Activated B cell treated with CpG ODN at 0.5 μM for 24 hours (primary cell): ENCODE data around the gene PDHA2. TPM values are rescaled to one million over a fixed set of nuclear protein-coding genes. Genes with fewer than 3 reads are reported as not detected.
"Not testable (repeated sequence)": the region's sequence is repeated elsewhere in the genome, so short reads cannot be mapped to it uniquely, and the experiment has no call there.

Source experiments
- ATAC-seq: fragments of 200-7000 bp; cut with Tn5 transposase; one replicate; pipeline ENCODE4 v1.10.0; 2021; ENCODE audit warnings: low read depth, mild to moderate bottlenecking, moderate library complexity
- CTCF ChIA-PET: fragments of 350-600 bp; sonication (Branson Sonifier 250); formaldehyde crosslinking; loops from one replicate; lab custom pipeline; 2021; ENCODE audit warnings: antibody characterized with exemption; lab: Charles Lee
- POLR2A ChIA-PET: fragments of 350-600 bp; sonication (Branson Sonifier 250); formaldehyde crosslinking; loops from one replicate; lab custom pipeline; 2021; ENCODE audit warnings: antibody characterized with exemption; lab: Charles Lee
- DNase-seq: peaks from one replicate; pipeline ENCODE4 v3.0.0; 2022
- H3K27ac Mint-ChIP-seq: one replicate; pipeline ENCODE4 v1.8.0; 2020; ENCODE audit warnings: mixed read lengths
- H3K27me3 Mint-ChIP-seq: one replicate; pipeline ENCODE4 v1.8.0; 2021; ENCODE audit warnings: mixed read lengths
- H3K36me3 Mint-ChIP-seq: one replicate; pipeline ENCODE4 v1.8.0; 2021; ENCODE audit warnings: low read depth, mixed read lengths
- H3K4me1 Mint-ChIP-seq: one replicate; pipeline ENCODE4 v1.8.0; 2021; ENCODE audit warnings: mixed read lengths
- H3K4me3 Mint-ChIP-seq: one replicate; pipeline ENCODE4 v1.8.0; 2020; ENCODE audit warnings: mild to moderate bottlenecking, mixed read lengths
- H3K9me3 Mint-ChIP-seq: one replicate; pipeline ENCODE4 v1.8.0; 2020; ENCODE audit warnings: mixed read lengths
- intact Hi-C: fragments of 100-400 bp; cut with micrococcal nuclease; formaldehyde crosslinking; loops from one replicate; pipeline ENCODE4 v1.15.1; 2024
- total RNA-seq: library from RNA; stranded (reverse); gene quantifications from 2 replicates; pipeline ENCODE4 v1.2.3, GENCODE V29; 2022
- TF ChIP-seq, protein P1 (sequence below): fragments of 200-600 bp; IDR thresholded peaks from one replicate; pipeline ENCODE4 v1.8.0; 2022; ENCODE audit warnings: antibody characterized with exemption, mild to moderate bottlenecking

Gene PDHA2
- total RNA-seq, 1 donor from 2014 or later: not detected

DNA sequence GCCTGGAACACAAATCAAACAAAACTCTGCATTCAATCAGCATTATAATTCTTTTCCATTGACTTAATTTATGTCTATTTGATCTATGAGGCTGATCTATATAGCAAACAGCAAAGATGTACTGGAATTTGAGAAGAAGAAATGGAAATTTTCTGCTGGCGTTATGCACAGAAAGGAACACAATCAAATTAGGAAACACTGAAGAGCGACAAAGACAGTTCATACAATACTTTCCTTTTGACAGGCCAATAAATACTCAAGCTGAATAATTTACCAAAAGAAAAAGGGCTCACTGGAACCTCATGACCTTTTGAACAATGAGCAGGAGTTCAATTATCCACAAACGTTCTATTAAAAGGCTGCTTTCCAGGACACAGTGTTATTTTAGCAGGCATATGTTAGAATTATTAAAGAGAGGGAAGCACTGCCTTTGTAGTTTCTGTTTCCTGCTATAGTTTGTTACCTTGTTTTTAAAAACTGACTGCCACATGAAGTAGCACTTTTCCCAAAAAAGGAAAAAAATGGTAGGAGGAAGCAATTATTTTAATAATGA is 8.1 kb downstream of the PDHA2 start:
- intact Hi-C loops: no loop called here
- Mint-ChIP-seq H3K4me1 (no peaks in the 10 kb centered on the region), H3K27me3 (no peaks in the 10 kb centered on the region), H3K27ac (no peak overlapping the region), H3K4me3 (no peak overlapping the region), H3K36me3 (no peaks in the 10 kb centered on the region), H3K9me3 (peaks cover 3% of the 10 kb centered on the region)
- ChIA-PET CTCF (no interaction called here), POLR2A (no interaction called here)
- TF ChIP-seq, protein P1, sequence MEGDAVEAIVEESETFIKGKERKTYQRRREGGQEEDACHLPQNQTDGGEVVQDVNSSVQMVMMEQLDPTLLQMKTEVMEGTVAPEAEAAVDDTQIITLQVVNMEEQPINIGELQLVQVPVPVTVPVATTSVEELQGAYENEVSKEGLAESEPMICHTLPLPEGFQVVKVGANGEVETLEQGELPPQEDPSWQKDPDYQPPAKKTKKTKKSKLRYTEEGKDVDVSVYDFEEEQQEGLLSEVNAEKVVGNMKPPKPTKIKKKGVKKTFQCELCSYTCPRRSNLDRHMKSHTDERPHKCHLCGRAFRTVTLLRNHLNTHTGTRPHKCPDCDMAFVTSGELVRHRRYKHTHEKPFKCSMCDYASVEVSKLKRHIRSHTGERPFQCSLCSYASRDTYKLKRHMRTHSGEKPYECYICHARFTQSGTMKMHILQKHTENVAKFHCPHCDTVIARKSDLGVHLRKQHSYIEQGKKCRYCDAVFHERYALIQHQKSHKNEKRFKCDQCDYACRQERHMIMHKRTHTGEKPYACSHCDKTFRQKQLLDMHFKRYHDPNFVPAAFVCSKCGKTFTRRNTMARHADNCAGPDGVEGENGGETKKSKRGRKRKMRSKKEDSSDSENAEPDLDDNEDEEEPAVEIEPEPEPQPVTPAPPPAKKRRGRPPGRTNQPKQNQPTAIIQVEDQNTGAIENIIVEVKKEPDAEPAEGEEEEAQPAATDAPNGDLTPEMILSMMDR: no peak
- no peak for ATAC-seq
- no peak for DNase-seq

DNA sequence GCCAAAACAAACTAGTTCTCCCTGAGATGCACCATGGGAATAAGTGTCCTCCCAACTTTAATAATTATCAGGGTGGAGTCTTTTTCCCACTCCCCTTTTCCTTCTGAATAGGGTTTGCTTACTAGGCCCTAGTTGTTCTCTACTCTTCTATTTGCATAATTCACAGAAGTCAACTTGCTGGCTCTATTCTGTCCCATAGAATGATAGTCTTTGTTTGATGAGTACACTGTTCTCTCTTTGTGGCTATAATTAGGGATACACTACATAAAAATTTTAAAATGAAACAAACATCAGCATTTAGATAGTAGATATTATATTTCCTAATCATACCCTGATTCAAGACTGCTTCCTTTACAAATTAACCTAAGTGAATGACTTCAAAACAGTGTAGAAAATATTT is 10.3 kb downstream of the PDHA2 start:
- H3K27me3 Mint-ChIP-seq: no peaks in the 10 kb centered on the region
- no peak for DNase-seq
- H3K36me3 Mint-ChIP-seq: no peaks in the 10 kb centered on the region
- intact Hi-C loops: no loop called here
- POLR2A ChIA-PET: no interaction called here
- H3K4me1 Mint-ChIP-seq: no peaks in the 10 kb centered on the region
- peaks cover 3% of the 10 kb centered on the region for H3K9me3 Mint-ChIP-seq
- CTCF ChIA-PET: no interaction called here
- H3K4me3 Mint-ChIP-seq: no peak overlapping the region
- H3K27ac Mint-ChIP-seq: no peak overlapping the region
- ATAC-seq: no peak
- TF ChIP-seq, protein P1: no peak

DNA sequence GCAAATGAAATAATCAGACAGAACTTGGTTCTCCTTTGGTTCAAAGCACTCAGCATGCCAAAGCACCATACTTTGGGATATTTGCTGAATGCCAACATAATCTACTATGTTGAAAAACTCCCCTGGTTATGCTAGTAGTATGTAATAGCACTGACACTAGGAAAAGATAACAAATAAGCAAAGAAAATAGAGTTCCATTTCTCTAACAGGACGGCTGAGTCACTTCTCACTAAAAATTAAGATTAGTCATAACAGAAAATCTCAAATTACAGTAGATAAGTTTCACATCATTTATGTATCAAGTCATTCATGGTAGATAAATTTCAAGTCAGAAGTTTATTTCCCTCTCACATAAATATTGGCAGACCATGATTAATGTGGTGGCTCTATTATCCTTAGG is 17.9 kb downstream of the PDHA2 start:
- no peak for DNase-seq
- CTCF ChIA-PET: no interaction called here
- intact Hi-C loops: no loop called here
- Mint-ChIP-seq H3K36me3 (no peaks in the 10 kb centered on the region), H3K4me3 (no peak overlapping the region), H3K4me1 (no peaks in the 10 kb centered on the region), H3K9me3 (peaks cover 10% of the 10 kb centered on the region), H3K27ac (no peak overlapping the region), H3K27me3 (no peaks in the 10 kb centered on the region)
- POLR2A ChIA-PET: no interaction called here
- TF ChIP-seq, protein P1: no peak
- no peak for ATAC-seq

DNA sequence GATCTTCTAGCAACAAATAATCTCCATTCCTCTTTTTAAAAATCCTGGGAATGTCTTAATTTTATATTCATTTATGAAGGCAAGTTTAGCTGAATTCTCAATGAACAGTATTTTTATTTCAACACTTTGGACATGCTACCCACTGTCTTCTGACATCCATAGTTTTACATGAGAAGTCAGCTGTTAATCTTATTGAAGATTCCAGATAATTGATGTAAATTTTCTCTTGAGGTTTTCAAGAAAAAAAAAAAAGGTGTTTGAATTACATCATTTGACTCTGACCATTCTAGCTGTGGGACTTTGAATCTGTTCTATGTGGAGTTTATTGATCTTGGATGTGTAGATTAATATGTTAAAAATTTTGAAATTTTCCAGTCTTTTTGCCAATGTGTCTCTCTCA is 28.0 kb downstream of the PDHA2 start:
- CTCF ChIA-PET: no interaction called here
- POLR2A ChIA-PET: no interaction called here
- no peak for DNase-seq
- intact Hi-C loops: no loop called here
- ATAC-seq: no peak
- no peaks in the 10 kb centered on the region for H3K27me3 Mint-ChIP-seq
- H3K36me3 Mint-ChIP-seq: no peaks in the 10 kb centered on the region
- no peak overlapping the region for H3K27ac Mint-ChIP-seq
- peaks cover 17% of the 10 kb centered on the region for H3K9me3 Mint-ChIP-seq
- no peaks in the 10 kb centered on the region for H3K4me1 Mint-ChIP-seq
- TF ChIP-seq, protein P1: no peak
- no peak overlapping the region for H3K4me3 Mint-ChIP-seq

DNA sequence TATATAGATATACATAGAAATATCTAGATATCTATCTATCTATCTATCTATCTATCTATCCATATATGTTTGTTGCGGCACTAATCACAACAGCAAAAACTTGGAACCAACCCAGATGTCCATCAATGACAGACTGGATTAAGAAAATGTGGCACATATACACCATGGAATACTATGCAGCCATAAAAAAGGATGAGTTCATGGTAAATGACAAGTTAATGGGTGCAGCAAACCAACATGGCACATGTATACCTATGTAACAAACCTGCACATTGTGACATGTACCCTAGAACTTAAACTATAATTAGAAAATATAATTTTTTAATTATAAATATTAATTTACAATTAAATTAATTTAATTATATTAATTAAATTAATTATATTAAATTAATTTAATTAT is 29.5 kb downstream of the PDHA2 start:
- ATAC-seq, POLR2A ChIA-PET, H3K36me3 Mint-ChIP-seq, H3K27me3 Mint-ChIP-seq, H3K4me1 Mint-ChIP-seq, H3K9me3 Mint-ChIP-seq, intact Hi-C loops, H3K27ac Mint-ChIP-seq, H3K4me3 Mint-ChIP-seq, DNase-seq, CTCF ChIA-PET: not testable (repeated sequence)

DNA sequence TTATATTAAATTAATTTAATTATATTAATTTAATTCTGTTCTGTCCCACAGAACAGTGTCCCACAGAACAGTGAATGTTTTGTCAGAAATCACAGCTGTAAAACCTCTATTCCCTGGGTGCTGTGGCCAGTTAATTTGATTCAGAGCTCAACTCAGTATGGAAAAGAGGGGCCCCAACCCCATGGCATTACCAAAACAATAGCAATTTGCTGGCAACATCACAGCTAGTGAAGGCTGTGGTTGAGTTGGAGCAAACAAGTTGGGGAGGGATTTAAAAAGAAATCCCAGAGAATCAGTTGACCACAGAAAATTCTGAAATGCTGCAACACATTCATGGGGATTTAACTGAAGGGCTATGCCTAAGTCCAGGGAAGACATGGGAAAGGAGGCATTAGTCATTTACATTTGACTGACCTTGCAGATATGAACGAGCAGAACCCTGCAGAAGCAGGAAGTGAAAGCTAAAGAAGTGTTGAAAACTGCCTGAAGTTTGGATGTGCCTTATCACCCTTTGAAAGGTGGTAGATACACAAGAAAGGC is 30.1 kb downstream of the PDHA2 start:
- Mint-ChIP-seq H3K4me3 (no peak overlapping the region), H3K36me3 (no peaks in the 10 kb centered on the region), H3K4me1 (no peaks in the 10 kb centered on the region), H3K27me3 (no peaks in the 10 kb centered on the region), H3K9me3 (peaks cover 10% of the 10 kb centered on the region), H3K27ac (no peak overlapping the region)
- CTCF ChIA-PET: no interaction called here
- POLR2A ChIA-PET: no interaction called here
- DNase-seq (no peak), ATAC-seq (no peak)
- intact Hi-C loops: no loop called here
- TF ChIP-seq, protein P1: no peak
